PFSK-1 (cell line): ENCODE measurements around the gene GABBR2.

Experiments used
- POLR2AphosphoS5 ChIP-seq: IDR thresholded peaks from 2 replicates; pipeline ENCODE4 v1.6.1; 2012; ENCODE audit warnings: low read depth, mild to moderate bottlenecking, control low read depth, low read length, moderate library complexity
- TF ChIP-seq, protein P1 (sequence below), 2 experiments: IDR thresholded peaks; 2 replicates each; pipeline versions ENCODE4 v1.6.1 to v1.8.0; 2011 to 2012; ENCODE audit warnings: low read depth in 2 of 2, low read length in 2 of 2, control low read depth in 1 of 2, inconsistent platforms in 1 of 2, mild to moderate bottlenecking in 1 of 2, moderate library complexity in 1 of 2; ENCODE audit not compliant: insufficient read depth in 1 of 2

DNA sequence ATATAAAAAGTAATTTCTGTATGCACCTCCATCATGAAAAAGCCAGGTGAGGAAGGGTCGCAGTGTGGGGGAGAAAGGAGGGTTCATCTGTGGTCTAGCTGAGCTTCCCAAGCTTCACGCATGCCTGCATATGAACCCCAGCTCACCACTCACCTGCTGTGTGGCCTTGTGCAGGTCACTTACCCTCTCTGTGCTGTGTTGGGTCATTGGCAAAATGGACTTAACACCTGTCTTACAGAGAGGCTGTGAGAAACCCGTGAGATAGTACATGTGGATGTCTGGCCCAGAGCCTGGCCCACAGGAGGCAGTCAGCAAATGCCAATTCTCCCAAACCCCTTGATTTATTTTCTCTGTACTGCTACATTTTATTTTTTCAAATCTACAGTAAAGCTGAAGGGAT lies 88.9 kb downstream of the GABBR2 start:
- no peak for TF ChIP-seq POLR2AphosphoS5
- TF ChIP-seq, protein P1, sequence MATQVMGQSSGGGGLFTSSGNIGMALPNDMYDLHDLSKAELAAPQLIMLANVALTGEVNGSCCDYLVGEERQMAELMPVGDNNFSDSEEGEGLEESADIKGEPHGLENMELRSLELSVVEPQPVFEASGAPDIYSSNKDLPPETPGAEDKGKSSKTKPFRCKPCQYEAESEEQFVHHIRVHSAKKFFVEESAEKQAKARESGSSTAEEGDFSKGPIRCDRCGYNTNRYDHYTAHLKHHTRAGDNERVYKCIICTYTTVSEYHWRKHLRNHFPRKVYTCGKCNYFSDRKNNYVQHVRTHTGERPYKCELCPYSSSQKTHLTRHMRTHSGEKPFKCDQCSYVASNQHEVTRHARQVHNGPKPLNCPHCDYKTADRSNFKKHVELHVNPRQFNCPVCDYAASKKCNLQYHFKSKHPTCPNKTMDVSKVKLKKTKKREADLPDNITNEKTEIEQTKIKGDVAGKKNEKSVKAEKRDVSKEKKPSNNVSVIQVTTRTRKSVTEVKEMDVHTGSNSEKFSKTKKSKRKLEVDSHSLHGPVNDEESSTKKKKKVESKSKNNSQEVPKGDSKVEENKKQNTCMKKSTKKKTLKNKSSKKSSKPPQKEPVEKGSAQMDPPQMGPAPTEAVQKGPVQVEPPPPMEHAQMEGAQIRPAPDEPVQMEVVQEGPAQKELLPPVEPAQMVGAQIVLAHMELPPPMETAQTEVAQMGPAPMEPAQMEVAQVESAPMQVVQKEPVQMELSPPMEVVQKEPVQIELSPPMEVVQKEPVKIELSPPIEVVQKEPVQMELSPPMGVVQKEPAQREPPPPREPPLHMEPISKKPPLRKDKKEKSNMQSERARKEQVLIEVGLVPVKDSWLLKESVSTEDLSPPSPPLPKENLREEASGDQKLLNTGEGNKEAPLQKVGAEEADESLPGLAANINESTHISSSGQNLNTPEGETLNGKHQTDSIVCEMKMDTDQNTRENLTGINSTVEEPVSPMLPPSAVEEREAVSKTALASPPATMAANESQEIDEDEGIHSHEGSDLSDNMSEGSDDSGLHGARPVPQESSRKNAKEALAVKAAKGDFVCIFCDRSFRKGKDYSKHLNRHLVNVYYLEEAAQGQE (IDR thresholded peaks at IDR 0.05; ENCODE audit: insufficient read depth in 1 of 2, low read depth in 2 of 2, low read length in 2 of 2) = no peak
